SK-N-SH (cell line): Measurements from ENCODE around the gene LEFTY1. TPM values are rescaled to one million over a fixed set of nuclear protein-coding genes. Genes with fewer than 3 reads are reported as not detected.

Source experiments
- CTCF ChIA-PET: fragments of 300-600, 350-600 bp; formaldehyde crosslinking; extraction: SDS; loops from one replicate; lab custom pipeline; 2021; lab: Yijun Ruan, JAX
- POLR2A ChIA-PET: fragments of 350-600 bp; sonication (Branson Sonifier 250); formaldehyde crosslinking; extraction: SDS; loops from one replicate; lab custom pipeline; 2020; ENCODE audit warnings: antibody characterized with exemption, inconsistent platforms; lab: Yijun Ruan, JAX
- DNase-seq: peaks from one replicate; pipeline ENCODE4 v3.0.0; 2012
- H2AFZ ChIP-seq: fragments of 200-600 bp; sonication (generic); 2 replicates; pipeline ENCODE4 v1.8.1; 2016; ENCODE audit warnings: antibody characterized with exemption, mild to moderate bottlenecking, low read depth
- H3F3A ChIP-seq: fragments of 200-600 bp; sonication (generic); replicated peaks from 2 replicates; pipeline ENCODE3; 2016; ENCODE audit warnings: antibody characterized with exemption, mild to moderate bottlenecking; ENCODE audit not compliant: insufficient read depth
- H3K27ac ChIP-seq, 2 experiments: fragments of 200-500 bp in 1 of 2; fragments of 200-600 bp in 1 of 2; sonication (Bioruptor generic) in 1 of 2; sonication (generic), shearing (Covaris generic) in 1 of 2; 2 replicates each; pipeline versions ENCODE4 v1.5.1 to v1.6.1; 2014 to 2016; ENCODE audit warnings: low read depth in 2 of 2, inconsistent platforms in 1 of 2, low read length in 1 of 2, mild to moderate bottlenecking in 1 of 2, mixed read lengths in 1 of 2
- H3K27me3 ChIP-seq: fragments of 200-600 bp; sonication (generic), shearing (Covaris generic); 2 replicates; pipeline ENCODE4 v1.6.1; 2016; ENCODE audit warnings: mixed run types; ENCODE audit not compliant: insufficient read depth
- H3K36me3 ChIP-seq, 2 experiments: fragments of 200-500 bp in 1 of 2; fragments of 200-600 bp in 1 of 2; sonication (Bioruptor generic) in 1 of 2; sonication (generic) in 1 of 2; replicated peaks in 1 of 2; 2 replicates each; pipeline versions ENCODE3 to v1.5.1; 2014 to 2016; ENCODE audit warnings: low read length in 1 of 2, mild to moderate bottlenecking in 1 of 2; ENCODE audit not compliant: insufficient read depth in 2 of 2, control insufficient read depth in 1 of 2
- H3K4me1 ChIP-seq, 2 experiments: fragments of 200-500 bp in 1 of 2; fragments of 200-600 bp in 1 of 2; sonication (Bioruptor generic) in 1 of 2; sonication (generic), shearing (Covaris generic) in 1 of 2; 2 replicates each; pipeline versions ENCODE4 v1.5.1 to v1.6.1; 2014 to 2016; ENCODE audit warnings: low read depth in 1 of 2, low read length in 1 of 2, mixed run types in 1 of 2; ENCODE audit not compliant: insufficient read depth in 2 of 2, control insufficient read depth in 1 of 2
- H3K4me2 ChIP-seq: fragments of 200-600 bp; sonication (generic), shearing (Covaris generic); 2 replicates; pipeline ENCODE4 v1.6.1; 2017; ENCODE audit warnings: mixed run types
- H3K4me3 ChIP-seq, 2 experiments: fragments of 200-500 bp in 1 of 2; fragments of 200-600 bp in 1 of 2; sonication (Bioruptor generic) in 1 of 2; sonication (generic), shearing (Covaris generic) in 1 of 2; 2 replicates each; pipeline versions ENCODE4 v1.5.1 to v1.8.1; 2014 to 2016; ENCODE audit warnings: low read depth in 2 of 2, inconsistent platforms in 1 of 2, low read length in 1 of 2, mild to moderate bottlenecking in 1 of 2, mixed read lengths in 1 of 2, moderate library complexity in 1 of 2
- H3K79me2 ChIP-seq: fragments of 200-600 bp; sonication (generic); 2 replicates; pipeline ENCODE4 v1.8.1; 2017; ENCODE audit warnings: mild to moderate bottlenecking; ENCODE audit not compliant: insufficient read depth
- H3K9ac ChIP-seq: fragments of 200-600 bp; sonication (generic); 2 replicates; pipeline ENCODE4 v1.6.1; 2017; ENCODE audit warnings: mixed run types
- H3K9me2 ChIP-seq: fragments of 200-600 bp; sonication (generic); 2 replicates; pipeline ENCODE4 v1.6.1; 2017; ENCODE audit warnings: mixed run types
- H3K9me3 ChIP-seq: fragments of 200-600 bp; sonication (generic); 2 replicates; pipeline ENCODE4 v1.6.1; 2017; ENCODE audit warnings: mixed run types, mild to moderate bottlenecking, moderate library complexity
- H4K20me1 ChIP-seq: fragments of 200-600 bp; sonication (generic); 2 replicates; pipeline ENCODE4 v1.6.1; 2017; ENCODE audit warnings: mild to moderate bottlenecking, mixed run types; ENCODE audit not compliant: insufficient read depth
- CHD2 ChIP-seq: fragments of 150-350 bp; IDR thresholded peaks from 2 replicates; pipeline ENCODE4 v1.6.1; 2018; ENCODE audit warnings: low read length; ENCODE audit not compliant: partially characterized antibody
- ELF1 ChIP-seq: IDR thresholded peaks from 2 replicates; pipeline ENCODE4 v1.4.0; 2012
- EP300 ChIP-seq, 2 experiments: IDR thresholded peaks; 2 replicates each; pipeline versions ENCODE4 v1.4.0 to v1.6.1; 2012; ENCODE audit warnings: borderline replicate concordance in 1 of 2, low read depth in 1 of 2, low read length in 1 of 2
- EZH2phosphoT487 ChIP-seq: fragments of 200-600 bp; sonication (generic); IDR thresholded peaks from 2 replicates; pipeline ENCODE4 v1.6.1; 2017; ENCODE audit warnings: low read depth, mixed run types, mild to moderate bottlenecking, antibody characterized with exemption, moderate library complexity, borderline replicate concordance
- FOXM1 ChIP-seq: IDR thresholded peaks from 2 replicates; pipeline ENCODE4 v1.4.0; 2012; ENCODE audit warnings: low read depth, mild to moderate bottlenecking
- GABPA ChIP-seq: IDR thresholded peaks from 2 replicates; pipeline ENCODE4 v1.4.0; 2012; ENCODE audit warnings: low read depth, mild to moderate bottlenecking
- GATA2 ChIP-seq: sonication (generic); formaldehyde crosslinking; IDR thresholded peaks from 2 replicates; pipeline ENCODE4 v1.5.0; 2020; ENCODE audit warnings: mild to moderate bottlenecking, missing genetic modification reagents
- JUND ChIP-seq: IDR thresholded peaks from 2 replicates; pipeline ENCODE4 v1.4.0; 2012
- MEF2A ChIP-seq: IDR thresholded peaks from 2 replicates; pipeline ENCODE4 v1.4.0; 2012; ENCODE audit warnings: low read depth, borderline replicate concordance
- NFIC ChIP-seq: IDR thresholded peaks from 2 replicates; pipeline ENCODE4 v1.4.0; 2012; ENCODE audit warnings: borderline replicate concordance
- NRF1 ChIP-seq: IDR thresholded peaks from 2 replicates; pipeline ENCODE4 v1.6.1; 2012; ENCODE audit warnings: low read depth, mild to moderate bottlenecking, low read length
- POLR2AphosphoS5 ChIP-seq: IDR thresholded peaks from 2 replicates; pipeline ENCODE4 v1.6.1; 2012; ENCODE audit warnings: low read depth, low read length
- RAD21 ChIP-seq: IDR thresholded peaks from 2 replicates; pipeline ENCODE4 v1.6.1; 2012; ENCODE audit warnings: mild to moderate bottlenecking, low read length
- RCOR1 ChIP-seq: fragments of 150-350 bp; IDR thresholded peaks from 2 replicates; pipeline ENCODE4 v1.6.1; 2017; ENCODE audit warnings: antibody characterized with exemption, low read length
- RFX5 ChIP-seq: IDR thresholded peaks from 2 replicates; pipeline ENCODE4 v1.6.1; 2012; ENCODE audit warnings: mild to moderate bottlenecking, improper control_type of control experiment, low read length
- RXRA ChIP-seq: IDR thresholded peaks from 2 replicates; pipeline ENCODE4 v1.4.0; 2012; ENCODE audit warnings: low read depth, mild to moderate bottlenecking, borderline replicate concordance
- SIN3A ChIP-seq: IDR thresholded peaks from 2 replicates; pipeline ENCODE4 v1.6.1; 2012; ENCODE audit warnings: low read depth, mild to moderate bottlenecking, low read length, moderate library complexity, borderline replicate concordance
- TAF1 ChIP-seq: IDR thresholded peaks from 2 replicates; pipeline ENCODE4 v1.6.1; 2012; ENCODE audit warnings: low read depth, mild to moderate bottlenecking, low read length, moderate library complexity, borderline replicate concordance
- TCF12 ChIP-seq: IDR thresholded peaks from 2 replicates; pipeline ENCODE4 v1.4.0; 2012
- YY1 ChIP-seq: IDR thresholded peaks from 2 replicates; pipeline ENCODE4 v1.4.0; 2012; ENCODE audit warnings: low read depth, mild to moderate bottlenecking
- WGBS: methylation state at CpG from one replicate; pipeline ENCODE4 v1.1.6; 2017; ENCODE audit warnings: low lambda C conversion rate; 5-methylcytosine and 5-hydroxymethylcytosine counted together
- polyA plus RNA-seq, 3 experiments: library from polyadenylated mRNA; depleted of rRNA; stranded (reverse); fragments of >200 nt; gene quantifications; 2 replicates each; pipeline ENCODE4 v1.2.3, GENCODE V29; 2012
- TF ChIP-seq, protein P1 (sequence below): IDR thresholded peaks from 2 replicates; pipeline ENCODE4 v1.4.0; 2012; ENCODE audit warnings: low read depth
- TF ChIP-seq, protein P2 (sequence below): fragments of 150-350 bp; IDR thresholded peaks from 2 replicates; pipeline ENCODE4 v1.6.1; 2017; ENCODE audit warnings: antibody characterized with exemption, low read length, low read depth, borderline replicate concordance
- TF ChIP-seq, protein P3 (sequence below): fragments of 200-600 bp; sonication (generic); IDR thresholded peaks from 2 replicates; pipeline ENCODE4 v1.6.1; 2017; ENCODE audit warnings: antibody characterized with exemption, mild to moderate bottlenecking, moderate library complexity
- TF ChIP-seq, protein P4 (sequence below): IDR thresholded peaks from 2 replicates; pipeline ENCODE4 v1.6.1; 2012; ENCODE audit warnings: mild to moderate bottlenecking, low read depth, low read length, moderate library complexity

Gene LEFTY1
- polyA plus RNA-seq, 1 of the 3 experiments (the other 2 are of a cell fraction) = 0.07 TPM

DNA sequence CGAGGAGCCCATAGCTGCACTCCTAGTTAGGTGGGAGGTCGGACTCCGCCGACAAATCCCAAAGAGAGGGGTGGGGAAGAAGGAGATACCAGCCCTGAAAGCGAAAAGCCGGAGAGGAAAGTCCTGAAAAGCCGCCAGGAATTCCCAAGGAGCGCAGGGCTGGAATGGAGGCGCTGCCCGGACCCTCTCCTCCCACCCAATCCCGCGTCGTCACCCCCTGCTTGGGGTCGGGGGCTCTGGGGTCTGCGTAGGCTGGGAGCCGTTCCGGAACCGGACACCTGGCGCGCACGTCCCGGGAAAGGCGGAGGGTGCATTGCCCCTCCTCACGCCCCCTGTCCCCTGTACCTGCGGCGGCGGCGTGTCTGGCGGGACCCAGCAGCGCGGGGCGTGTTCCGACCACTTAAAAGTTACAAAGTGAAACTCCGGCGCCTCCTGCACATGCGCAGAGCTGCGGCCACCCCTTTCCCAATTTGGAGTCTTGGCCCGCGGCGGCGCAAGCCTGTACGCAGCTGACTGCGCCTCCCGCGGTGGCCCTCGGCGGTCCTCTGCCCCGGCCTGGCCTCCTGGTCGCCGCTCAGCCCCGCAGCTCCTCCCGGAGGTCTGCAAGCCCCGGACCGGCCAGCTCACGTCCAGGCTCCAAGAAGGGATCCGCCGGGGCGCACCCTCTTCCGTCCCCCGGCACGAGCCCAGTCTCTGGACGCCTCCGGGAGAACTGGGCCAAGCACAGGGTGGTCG is 6.8 kb downstream of the LEFTY1 start, which contains the start of gene TMEM63A:
TSS of gene TMEM63A (minus strand) at position 422 of the 735 bp plus-strand sequence. CDS start 4,800 bp downstream, outside the sequence.
- TF ChIP-seq, protein P1, sequence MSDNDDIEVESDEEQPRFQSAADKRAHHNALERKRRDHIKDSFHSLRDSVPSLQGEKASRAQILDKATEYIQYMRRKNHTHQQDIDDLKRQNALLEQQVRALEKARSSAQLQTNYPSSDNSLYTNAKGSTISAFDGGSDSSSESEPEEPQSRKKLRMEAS = peak; percentile 63
- no peak for TF ChIP-seq RXRA
- peak; percentile 56 for TF ChIP-seq TAF1
- TF ChIP-seq JUND = no peak
- peak; percentile 91 for TF ChIP-seq NRF1
- 0 out of 2 replicates have a peak, but pooled peaks have one; percentile 9 for TF ChIP-seq YY1
- TF ChIP-seq CHD2 = no peak
- TF ChIP-seq FOXM1 = no peak
- TF ChIP-seq EZH2phosphoT487 = no peak
- TF ChIP-seq NFIC = no peak
- no peak for TF ChIP-seq TCF12
- no peak for TF ChIP-seq RAD21
- TF ChIP-seq, protein P2, sequence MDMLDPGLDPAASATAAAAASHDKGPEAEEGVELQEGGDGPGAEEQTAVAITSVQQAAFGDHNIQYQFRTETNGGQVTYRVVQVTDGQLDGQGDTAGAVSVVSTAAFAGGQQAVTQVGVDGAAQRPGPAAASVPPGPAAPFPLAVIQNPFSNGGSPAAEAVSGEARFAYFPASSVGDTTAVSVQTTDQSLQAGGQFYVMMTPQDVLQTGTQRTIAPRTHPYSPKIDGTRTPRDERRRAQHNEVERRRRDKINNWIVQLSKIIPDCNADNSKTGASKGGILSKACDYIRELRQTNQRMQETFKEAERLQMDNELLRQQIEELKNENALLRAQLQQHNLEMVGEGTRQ = no peak
- TF ChIP-seq ELF1 = no peak
- TF ChIP-seq EP300 (IDR thresholded peaks at IDR 0.05; ENCODE audit: borderline replicate concordance in 1 of 2, low read depth in 1 of 2, low read length in 1 of 2) = no peak
- TF ChIP-seq GABPA = no peak
- TF ChIP-seq RFX5 = no peak
- no peak for TF ChIP-seq SIN3A
- no peak for TF ChIP-seq RCOR1
- TF ChIP-seq, protein P3, sequence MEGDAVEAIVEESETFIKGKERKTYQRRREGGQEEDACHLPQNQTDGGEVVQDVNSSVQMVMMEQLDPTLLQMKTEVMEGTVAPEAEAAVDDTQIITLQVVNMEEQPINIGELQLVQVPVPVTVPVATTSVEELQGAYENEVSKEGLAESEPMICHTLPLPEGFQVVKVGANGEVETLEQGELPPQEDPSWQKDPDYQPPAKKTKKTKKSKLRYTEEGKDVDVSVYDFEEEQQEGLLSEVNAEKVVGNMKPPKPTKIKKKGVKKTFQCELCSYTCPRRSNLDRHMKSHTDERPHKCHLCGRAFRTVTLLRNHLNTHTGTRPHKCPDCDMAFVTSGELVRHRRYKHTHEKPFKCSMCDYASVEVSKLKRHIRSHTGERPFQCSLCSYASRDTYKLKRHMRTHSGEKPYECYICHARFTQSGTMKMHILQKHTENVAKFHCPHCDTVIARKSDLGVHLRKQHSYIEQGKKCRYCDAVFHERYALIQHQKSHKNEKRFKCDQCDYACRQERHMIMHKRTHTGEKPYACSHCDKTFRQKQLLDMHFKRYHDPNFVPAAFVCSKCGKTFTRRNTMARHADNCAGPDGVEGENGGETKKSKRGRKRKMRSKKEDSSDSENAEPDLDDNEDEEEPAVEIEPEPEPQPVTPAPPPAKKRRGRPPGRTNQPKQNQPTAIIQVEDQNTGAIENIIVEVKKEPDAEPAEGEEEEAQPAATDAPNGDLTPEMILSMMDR = peak; percentile 37
- no peak for TF ChIP-seq GATA2 (CRISPR knock-in tag)
- TF ChIP-seq POLR2AphosphoS5 = peak; percentile 71
- TF ChIP-seq, protein P4, sequence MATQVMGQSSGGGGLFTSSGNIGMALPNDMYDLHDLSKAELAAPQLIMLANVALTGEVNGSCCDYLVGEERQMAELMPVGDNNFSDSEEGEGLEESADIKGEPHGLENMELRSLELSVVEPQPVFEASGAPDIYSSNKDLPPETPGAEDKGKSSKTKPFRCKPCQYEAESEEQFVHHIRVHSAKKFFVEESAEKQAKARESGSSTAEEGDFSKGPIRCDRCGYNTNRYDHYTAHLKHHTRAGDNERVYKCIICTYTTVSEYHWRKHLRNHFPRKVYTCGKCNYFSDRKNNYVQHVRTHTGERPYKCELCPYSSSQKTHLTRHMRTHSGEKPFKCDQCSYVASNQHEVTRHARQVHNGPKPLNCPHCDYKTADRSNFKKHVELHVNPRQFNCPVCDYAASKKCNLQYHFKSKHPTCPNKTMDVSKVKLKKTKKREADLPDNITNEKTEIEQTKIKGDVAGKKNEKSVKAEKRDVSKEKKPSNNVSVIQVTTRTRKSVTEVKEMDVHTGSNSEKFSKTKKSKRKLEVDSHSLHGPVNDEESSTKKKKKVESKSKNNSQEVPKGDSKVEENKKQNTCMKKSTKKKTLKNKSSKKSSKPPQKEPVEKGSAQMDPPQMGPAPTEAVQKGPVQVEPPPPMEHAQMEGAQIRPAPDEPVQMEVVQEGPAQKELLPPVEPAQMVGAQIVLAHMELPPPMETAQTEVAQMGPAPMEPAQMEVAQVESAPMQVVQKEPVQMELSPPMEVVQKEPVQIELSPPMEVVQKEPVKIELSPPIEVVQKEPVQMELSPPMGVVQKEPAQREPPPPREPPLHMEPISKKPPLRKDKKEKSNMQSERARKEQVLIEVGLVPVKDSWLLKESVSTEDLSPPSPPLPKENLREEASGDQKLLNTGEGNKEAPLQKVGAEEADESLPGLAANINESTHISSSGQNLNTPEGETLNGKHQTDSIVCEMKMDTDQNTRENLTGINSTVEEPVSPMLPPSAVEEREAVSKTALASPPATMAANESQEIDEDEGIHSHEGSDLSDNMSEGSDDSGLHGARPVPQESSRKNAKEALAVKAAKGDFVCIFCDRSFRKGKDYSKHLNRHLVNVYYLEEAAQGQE = no peak
- no peak for TF ChIP-seq MEF2A
- H3K4me1 ChIP-seq = peaks cover 0 to 34% of the 10 kb centered on the region in 2 experiments; a peak in 1 of 4 replicates
- CTCF ChIA-PET = interaction anchor here (0.7 to 3.9 kb wide), 12 partner anchors 10 to 407 kb away, joined by 3 to 21 read pairs (median 4); partner anchors contain the start of gene SRP9
- peak within 1 kb of the TSS; percentile 46 to 56 for H3K27ac ChIP-seq
- peaks cover 7% of the 10 kb centered on the region; the same call in 1 of the 2 replicates for H3K79me2 ChIP-seq
- peaks cover 4% of the 10 kb centered on the region for H3F3A ChIP-seq
- no peaks in the 10 kb centered on the region for H3K9me2 ChIP-seq
- 45% methylated on average over 11 of the region's 64 CpGs for WGBS
- H3K9me3 ChIP-seq = no peaks in the 10 kb centered on the region
- peak within 1 kb of the TSS; percentile 98 for H2AFZ ChIP-seq
- DNase-seq = peak; percentile 93
- no peaks in the 10 kb centered on the region for H3K36me3 ChIP-seq
- H3K4me2 ChIP-seq = peak within 1 kb of the TSS; percentile 94
- peak within 1 kb of the TSS; percentile 85 for H3K9ac ChIP-seq
- POLR2A ChIA-PET = interaction anchor here (0.8 to 2.7 kb wide), 4 partner anchors 20 to 105 kb away, joined by 3 to 7 read pairs (median 4); partner anchors contain the start of gene SRP9
- H3K4me3 ChIP-seq = peak within 1 kb of the TSS; percentile 78 to 89
- H3K27me3 ChIP-seq = no peaks in the 10 kb centered on the region
- no peaks in the 10 kb centered on the region for H4K20me1 ChIP-seq
